IMR-90 (cell line): ENCODE data around the gene RGS14. TPM values are rescaled to one million over a fixed set of nuclear protein-coding genes. Genes with fewer than 3 reads are reported as not detected.

Experiments used
- ELK1 ChIP-seq: fragments of 150-350 bp; IDR thresholded peaks from 2 replicates; pipeline ENCODE4 v1.6.1; 2016; ENCODE audit warnings: low read depth, mild to moderate bottlenecking, low read length, moderate library complexity, borderline replicate concordance
- RCOR1 ChIP-seq: IDR thresholded peaks from 2 replicates; pipeline ENCODE4 v1.6.1; 2012; ENCODE audit warnings: mild to moderate bottlenecking, low read length, improper control_type of control experiment; ENCODE audit not compliant: insufficient replicate concordance
- RFX5 ChIP-seq: IDR thresholded peaks from 2 replicates; pipeline ENCODE4 v1.8.0; 2012; ENCODE audit warnings: low read depth, mild to moderate bottlenecking, low read length, moderate library complexity
- polyA plus RNA-seq, 3 experiments: library from polyadenylated mRNA; depleted of rRNA; stranded (reverse); fragments of >200 nt; gene quantifications; 2 replicates each; pipeline ENCODE4 v1.2.3, GENCODE V29; 2012; ENCODE audit warnings: low replicate concordance in 1 of 3
- total RNA-seq: library from RNA; depleted of rRNA; stranded (reverse); fragments of >200 nt; gene quantifications from 2 replicates; pipeline ENCODE4 v1.2.3, GENCODE V29; 2012

RGS14 gene
- total and polyA plus RNA-seq, 2 of the 4 experiments (the other 2 are of a cell fraction): 1.1 to 6.5 TPM

- TF ChIP-seq ELK1 (no peak), RFX5 (no peak), RCOR1 (no peak)
Observed at GRCh38 chr5:177330991-177331842, 26.5 kb upstream of the RGS14 start (continued).
